HepG2 (cell line): ENCODE results near the gene CALM1. TPM values are rescaled to one million over a fixed set of nuclear protein-coding genes. Genes with fewer than 3 reads are reported as not detected.

Experiments used
- DNMT1 ChIP-seq: sonication (generic); formaldehyde crosslinking; IDR thresholded peaks from 2 replicates; pipeline ENCODE4 v1.5.1; 2020; ENCODE audit warnings: mild to moderate bottlenecking, missing genetic modification reagents
- E2F1 ChIP-seq: sonication (generic); formaldehyde crosslinking; IDR thresholded peaks from 2 replicates; pipeline ENCODE4 v1.5.0; 2020; ENCODE audit warnings: missing genetic modification reagents
- KLF12 ChIP-seq: sonication (generic); formaldehyde crosslinking; IDR thresholded peaks from 2 replicates; pipeline ENCODE4 v1.4.0; 2020; ENCODE audit warnings: missing genetic modification reagents, borderline replicate concordance
- NCOA1 ChIP-seq: sonication (generic); formaldehyde crosslinking; IDR thresholded peaks from 2 replicates; pipeline ENCODE4 v1.9.0; 2021; ENCODE audit warnings: missing genetic modification reagents
- NCOA2 ChIP-seq: sonication (generic); formaldehyde crosslinking; IDR thresholded peaks from 2 replicates; pipeline ENCODE4 v1.8.0; 2022; ENCODE audit warnings: inconsistent platforms
- NFIC ChIP-seq: IDR thresholded peaks from 2 replicates; pipeline ENCODE4 v1.6.1; 2012; ENCODE audit warnings: mild to moderate bottlenecking, low read length, inconsistent platforms
- REST ChIP-seq, 2 experiments: IDR thresholded peaks; 2 replicates each; pipeline ENCODE4 v1.6.1; 2011 to 2012; ENCODE audit warnings: low read length in 2 of 2, borderline replicate concordance in 1 of 2, low read depth in 1 of 2, mild to moderate bottlenecking in 1 of 2, moderate library complexity in 1 of 2
- USF2 ChIP-seq, 2 experiments: sonication (generic) in 1 of 2; formaldehyde crosslinking in 1 of 2; IDR thresholded peaks; 2 replicates each; pipeline versions ENCODE4 v1.5.1 to v1.6.1; 2011 to 2020; ENCODE audit warnings: borderline replicate concordance in 1 of 2, low read depth in 1 of 2, low read length in 1 of 2, mild to moderate bottlenecking in 1 of 2, missing genetic modification reagents in 1 of 2, moderate library complexity in 1 of 2
- ZFY ChIP-seq: sonication (generic); formaldehyde crosslinking; IDR thresholded peaks from 2 replicates; pipeline ENCODE4 v1.4.0; 2020; ENCODE audit warnings: missing genetic modification reagents
- ZNF138 ChIP-seq: sonication (generic); formaldehyde crosslinking; IDR thresholded peaks from 2 replicates; pipeline ENCODE4 v1.5.0; 2020; ENCODE audit warnings: mild to moderate bottlenecking, low read depth, missing genetic modification reagents
- ZNF281 ChIP-seq: sonication (generic); formaldehyde crosslinking; IDR thresholded peaks from 2 replicates; pipeline ENCODE4 v1.4.0; 2020; ENCODE audit warnings: missing genetic modification reagents, borderline replicate concordance
- ZNF343 ChIP-seq: sonication (generic); formaldehyde crosslinking; IDR thresholded peaks from 2 replicates; pipeline ENCODE4 v1.4.0; 2020; ENCODE audit warnings: mild to moderate bottlenecking, missing genetic modification reagents
- ZNF543 ChIP-seq: sonication (generic); formaldehyde crosslinking; IDR thresholded peaks from 2 replicates; pipeline ENCODE4 v1.4.0; 2020; ENCODE audit warnings: mild to moderate bottlenecking, missing genetic modification reagents
- ZNF562 ChIP-seq: sonication (generic); formaldehyde crosslinking; IDR thresholded peaks from 2 replicates; pipeline ENCODE4 v1.8.0; 2022; ENCODE audit warnings: missing genetic modification reagents, borderline replicate concordance
- ZSCAN30 ChIP-seq: sonication (generic); formaldehyde crosslinking; IDR thresholded peaks from 2 replicates; pipeline ENCODE4 v1.5.0; 2020; ENCODE audit warnings: mild to moderate bottlenecking, missing genetic modification reagents
- polyA plus RNA-seq, 8 experiments: library from polyadenylated mRNA; depleted of rRNA in 3 of 8; stranded (reverse) in 7 of 8; unstranded in 1 of 8; fragments of >200 nt; fragmentation: Illumina TruSeq in 4 of 8; extraction: Trizol in 4 of 8; gene quantifications; 2 replicates each; pipeline versions ENCODE4 v1.2.1 to v1.2.3, GENCODE V29; 2011 to 2016; ENCODE audit warnings: low read depth in 4 of 8, missing spikeins in 1 of 8, mixed read lengths in 1 of 8; ENCODE audit not compliant: insufficient read depth in 1 of 8
- total RNA-seq, 5 experiments: library from RNA; depleted of rRNA; stranded (reverse); fragments of >200 nt; fragmentation: Illumina TruSeq; extraction: Trizol; gene quantifications; 2 replicates each; pipeline ENCODE4 v1.2.3, GENCODE V29; 2016; ENCODE audit warnings: low read depth in 1 of 5
- TF ChIP-seq, protein P1 (sequence below): sonication (generic); formaldehyde crosslinking; IDR thresholded peaks from 2 replicates; pipeline ENCODE4 v1.5.0; 2020; ENCODE audit warnings: missing genetic modification reagents
- TF ChIP-seq, protein P2 (sequence below): sonication (generic); formaldehyde crosslinking; IDR thresholded peaks from 2 replicates; pipeline ENCODE4 v1.5.0; 2020; ENCODE audit warnings: missing genetic modification reagents, mild to moderate bottlenecking, borderline replicate concordance

Gene CALM1
- total and polyA plus RNA-seq, 2 of the 13 experiments (the other 11 are each of a cell fraction or from before 2014, with no cell fraction given), result 110 to 238 TPM

DNA sequence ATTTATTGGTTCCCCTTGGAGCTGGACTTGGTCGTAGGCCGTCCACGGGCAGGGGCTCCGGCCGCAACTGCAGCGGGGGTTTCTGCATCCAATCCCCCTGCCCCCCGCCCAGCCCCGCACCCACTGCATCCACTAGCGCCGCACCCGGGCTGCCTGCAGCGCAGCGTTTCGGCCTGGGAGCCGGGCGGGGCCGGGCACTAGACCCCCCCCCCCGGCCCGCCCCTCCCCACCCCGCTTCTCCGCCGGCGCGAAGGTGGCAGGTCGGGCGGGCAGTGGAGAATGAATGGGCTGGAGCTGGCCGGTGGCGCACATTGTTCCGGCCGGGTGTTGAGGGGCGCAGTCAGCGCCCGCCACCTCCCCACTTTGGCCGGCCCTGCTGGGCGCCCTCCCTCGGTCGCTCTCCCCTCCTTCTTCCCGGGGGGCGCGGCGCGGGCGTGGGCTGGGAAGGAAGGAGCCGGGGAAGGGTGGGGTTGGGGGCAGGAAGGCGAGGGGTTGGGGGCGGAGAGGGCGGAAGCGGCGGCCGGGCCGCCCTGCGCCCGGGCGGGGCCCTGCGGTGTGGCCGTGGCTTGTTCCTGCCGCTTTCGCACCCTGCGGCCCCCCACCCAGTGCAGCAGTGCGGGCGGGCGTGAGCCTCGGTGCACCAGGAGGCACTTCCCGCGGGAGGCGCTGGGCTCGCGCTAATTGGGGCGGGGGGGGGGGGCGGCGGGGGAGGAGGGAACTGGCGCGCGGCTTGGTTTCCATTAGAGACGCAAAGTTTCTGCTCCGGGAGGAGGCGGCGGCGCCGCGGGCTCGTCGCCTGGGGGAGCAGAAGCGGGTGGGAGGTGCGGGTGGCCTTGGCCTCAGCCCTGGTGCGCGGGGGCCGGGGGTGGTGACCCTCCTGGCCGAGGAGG lies 841 bp downstream of the CALM1 start (continued):
- TF ChIP-seq REST (IDR thresholded peaks at IDR 0.05; ENCODE audit: borderline replicate concordance in 1 of 2, low read depth in 1 of 2, low read length in 2 of 2) (no peak), ZNF343 (CRISPR knock-in tag) (no peak), ZNF138 (CRISPR knock-in tag) (no peak), ZNF543 (no peak), ZNF562 (no peak), ZNF281 (no peak), NCOA1 (CRISPR knock-in tag) (no peak), NCOA2 (CRISPR knock-in tag) (no peak), NFIC (no peak), E2F1 (CRISPR knock-in tag) (no peak), DNMT1 (no peak), USF2 (IDR thresholded peaks at IDR 0.05; ENCODE audit: low read depth, low read length) (no peak), USF2 (CRISPR knock-in tag; IDR thresholded peaks at IDR 0.05; ENCODE audit: borderline replicate concordance) (no peak), KLF12 (CRISPR knock-in tag) (no peak), ZSCAN30 (no peak), ZFY (CRISPR knock-in tag) (peak; percentile 23; the same call in 1 of the 2 replicates)
- TF ChIP-seq, protein P1, sequence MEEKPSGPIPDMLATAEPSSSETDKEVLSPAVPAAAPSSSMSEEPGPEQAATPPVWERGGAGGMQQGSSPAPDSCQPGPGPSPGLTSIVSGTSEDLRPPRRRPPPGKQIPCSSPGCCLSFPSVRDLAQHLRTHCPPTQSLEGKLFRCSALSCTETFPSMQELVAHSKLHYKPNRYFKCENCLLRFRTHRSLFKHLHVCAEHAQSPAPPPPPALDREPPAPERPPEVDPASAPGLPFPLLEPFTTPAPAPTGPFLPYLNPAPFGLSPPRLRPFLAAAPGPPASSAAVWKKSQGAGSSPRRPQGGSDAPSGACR (CRISPR knock-in tag), result 0 out of 2 replicates have a peak, but pooled peaks have one; percentile 1
- TF ChIP-seq, protein P2, sequence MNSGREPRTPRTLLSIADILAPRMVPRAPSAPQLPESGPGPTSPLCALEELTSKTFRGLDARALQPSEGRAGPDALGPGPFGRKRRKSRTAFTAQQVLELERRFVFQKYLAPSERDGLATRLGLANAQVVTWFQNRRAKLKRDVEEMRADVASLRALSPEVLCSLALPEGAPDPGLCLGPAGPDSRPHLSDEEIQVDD, result no peak
